ENCODE results near the gene FAM120A.

DNA sequence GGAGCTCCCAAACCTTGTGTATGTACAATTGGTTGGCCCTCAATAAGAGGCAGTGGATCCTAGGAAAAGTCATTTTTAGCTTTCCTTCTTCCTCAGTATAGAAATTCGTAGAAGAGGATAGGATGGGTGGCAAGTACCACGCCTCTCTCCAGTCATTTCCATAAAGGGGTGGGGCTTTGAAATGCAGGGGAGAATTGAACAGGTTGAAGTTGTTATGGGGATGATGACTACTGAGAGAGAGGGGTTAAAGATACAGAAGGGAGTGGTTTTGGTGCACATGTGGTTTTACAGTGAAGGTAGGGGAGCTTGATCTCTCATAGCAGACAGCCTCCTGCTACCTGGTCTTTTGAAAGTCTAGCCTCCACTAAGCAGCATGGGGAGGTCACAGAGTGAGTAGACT, 56.3 kb downstream of the FAM120A start:
- TF ChIP-seq, protein P1, sequence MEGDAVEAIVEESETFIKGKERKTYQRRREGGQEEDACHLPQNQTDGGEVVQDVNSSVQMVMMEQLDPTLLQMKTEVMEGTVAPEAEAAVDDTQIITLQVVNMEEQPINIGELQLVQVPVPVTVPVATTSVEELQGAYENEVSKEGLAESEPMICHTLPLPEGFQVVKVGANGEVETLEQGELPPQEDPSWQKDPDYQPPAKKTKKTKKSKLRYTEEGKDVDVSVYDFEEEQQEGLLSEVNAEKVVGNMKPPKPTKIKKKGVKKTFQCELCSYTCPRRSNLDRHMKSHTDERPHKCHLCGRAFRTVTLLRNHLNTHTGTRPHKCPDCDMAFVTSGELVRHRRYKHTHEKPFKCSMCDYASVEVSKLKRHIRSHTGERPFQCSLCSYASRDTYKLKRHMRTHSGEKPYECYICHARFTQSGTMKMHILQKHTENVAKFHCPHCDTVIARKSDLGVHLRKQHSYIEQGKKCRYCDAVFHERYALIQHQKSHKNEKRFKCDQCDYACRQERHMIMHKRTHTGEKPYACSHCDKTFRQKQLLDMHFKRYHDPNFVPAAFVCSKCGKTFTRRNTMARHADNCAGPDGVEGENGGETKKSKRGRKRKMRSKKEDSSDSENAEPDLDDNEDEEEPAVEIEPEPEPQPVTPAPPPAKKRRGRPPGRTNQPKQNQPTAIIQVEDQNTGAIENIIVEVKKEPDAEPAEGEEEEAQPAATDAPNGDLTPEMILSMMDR (conservative IDR thresholded peaks at IDR 0.05) = no peak
- TF ChIP-seq ZFX (IDR thresholded peaks at IDR 0.05) = no peak

All from C4-2B (cell line).